GM19351 (cell line): ENCODE results near the gene TPSB2.
"Not testable (repeated sequence)": the region's sequence is repeated elsewhere in the genome, so short reads cannot be mapped to it uniquely, and the experiment has no call there.

Source experiments
- ATAC-seq: cut with Tn5 transposase; IDR thresholded peaks from one replicate; pipeline ENCODE4 v1.9.1; 2021; ENCODE audit warnings: mild to moderate bottlenecking, moderate library complexity; ENCODE audit not compliant: unreplicated experiment

TPSB2 gene

DNA sequence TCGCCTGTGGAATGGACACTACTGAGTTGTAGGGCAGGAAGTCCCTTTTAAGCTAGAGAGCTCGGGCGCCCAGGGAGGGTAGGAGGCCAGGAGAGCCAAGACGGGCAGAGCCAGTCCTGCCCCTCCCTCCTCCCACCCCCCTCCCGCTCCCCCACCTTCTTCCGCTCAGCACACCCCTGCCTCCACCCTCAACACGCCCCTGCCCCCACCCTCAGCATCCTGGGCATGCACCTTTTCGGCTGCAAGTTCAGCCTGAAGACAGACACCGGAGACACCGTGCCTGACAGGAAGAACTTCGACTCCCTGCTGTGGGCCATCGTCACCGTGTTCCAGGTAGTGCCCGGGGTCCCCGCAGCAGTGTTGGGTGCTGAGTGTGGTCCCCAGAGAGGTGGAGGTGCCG lies 23.2 kb downstream of the TPSB2 start:
- no peak for ATAC-seq

DNA sequence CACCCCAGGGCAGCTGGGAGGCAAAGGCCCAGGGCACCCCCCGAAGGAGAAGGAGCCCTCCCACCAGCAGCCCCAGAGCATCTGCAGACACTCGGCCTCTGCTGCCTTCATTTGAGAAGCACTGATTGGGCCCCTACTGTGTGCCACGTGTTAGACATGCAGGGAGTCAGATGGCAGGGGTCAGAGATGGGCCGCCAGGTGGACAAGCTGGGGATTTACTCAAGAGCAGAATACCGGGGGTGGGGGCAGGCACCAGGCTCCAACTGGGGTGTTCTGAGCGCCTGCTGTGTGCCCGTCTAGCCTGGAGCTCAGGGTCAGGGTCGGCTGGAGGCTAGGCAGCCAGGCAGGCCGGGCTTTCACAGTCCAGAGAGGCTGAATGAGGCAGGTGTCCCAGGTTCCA lies 23.7 kb downstream of the TPSB2 start:
- no peak for ATAC-seq

DNA sequence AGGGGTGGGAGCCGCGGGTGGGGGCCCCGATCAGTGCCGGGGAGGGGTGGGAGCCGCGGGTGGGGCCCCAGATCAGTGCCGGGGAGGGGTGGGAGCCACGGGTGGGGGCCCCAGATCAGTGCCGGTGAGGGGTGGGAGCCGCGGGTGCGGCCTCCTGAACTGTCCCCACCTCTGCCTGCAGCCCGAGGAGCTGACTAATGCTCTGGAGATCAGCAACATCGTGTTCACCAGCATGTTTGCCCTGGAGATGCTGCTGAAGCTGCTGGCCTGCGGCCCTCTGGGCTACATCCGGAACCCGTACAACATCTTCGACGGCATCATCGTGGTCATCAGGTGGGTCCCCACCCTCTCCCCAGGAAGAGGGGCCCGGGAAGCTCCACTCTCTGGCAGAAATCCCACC lies 25.1 kb downstream of the TPSB2 start:
- no peak for ATAC-seq

DNA sequence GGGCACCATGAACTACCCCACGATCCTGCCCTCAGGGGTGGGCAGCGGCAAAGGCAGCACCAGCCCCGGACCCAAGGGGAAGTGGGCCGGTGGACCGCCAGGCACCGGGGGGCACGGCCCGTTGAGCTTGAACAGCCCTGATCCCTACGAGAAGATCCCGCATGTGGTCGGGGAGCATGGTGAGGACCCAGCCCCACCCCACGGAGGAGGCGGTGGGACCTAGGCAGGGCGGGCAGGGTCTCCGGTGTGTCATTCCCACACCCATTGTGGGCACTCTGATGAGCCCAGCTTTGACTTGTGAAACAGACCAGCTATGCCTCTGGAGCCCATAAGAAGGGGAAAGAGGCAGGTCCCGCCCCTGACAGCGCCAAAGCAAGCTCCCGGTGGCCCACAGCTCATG lies 27.7 kb downstream of the TPSB2 start:
- no peak for ATAC-seq

DNA sequence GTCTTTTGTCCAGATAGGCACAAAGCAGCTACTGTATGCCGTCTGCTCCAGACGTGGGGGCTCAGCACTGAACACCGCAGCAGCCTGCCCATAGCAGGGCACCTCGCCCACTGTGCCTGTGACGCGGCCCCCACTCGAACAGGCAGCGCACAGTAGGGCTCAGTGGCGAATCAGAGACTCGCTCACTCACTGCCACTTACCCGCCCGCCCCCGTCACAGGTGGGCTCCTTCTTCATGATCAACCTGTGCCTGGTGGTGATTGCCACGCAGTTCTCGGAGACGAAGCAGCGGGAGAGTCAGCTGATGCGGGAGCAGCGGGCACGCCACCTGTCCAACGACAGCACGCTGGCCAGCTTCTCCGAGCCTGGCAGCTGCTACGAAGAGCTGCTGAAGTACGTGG lies 28.5 kb downstream of the TPSB2 start:
- no peak for ATAC-seq

DNA sequence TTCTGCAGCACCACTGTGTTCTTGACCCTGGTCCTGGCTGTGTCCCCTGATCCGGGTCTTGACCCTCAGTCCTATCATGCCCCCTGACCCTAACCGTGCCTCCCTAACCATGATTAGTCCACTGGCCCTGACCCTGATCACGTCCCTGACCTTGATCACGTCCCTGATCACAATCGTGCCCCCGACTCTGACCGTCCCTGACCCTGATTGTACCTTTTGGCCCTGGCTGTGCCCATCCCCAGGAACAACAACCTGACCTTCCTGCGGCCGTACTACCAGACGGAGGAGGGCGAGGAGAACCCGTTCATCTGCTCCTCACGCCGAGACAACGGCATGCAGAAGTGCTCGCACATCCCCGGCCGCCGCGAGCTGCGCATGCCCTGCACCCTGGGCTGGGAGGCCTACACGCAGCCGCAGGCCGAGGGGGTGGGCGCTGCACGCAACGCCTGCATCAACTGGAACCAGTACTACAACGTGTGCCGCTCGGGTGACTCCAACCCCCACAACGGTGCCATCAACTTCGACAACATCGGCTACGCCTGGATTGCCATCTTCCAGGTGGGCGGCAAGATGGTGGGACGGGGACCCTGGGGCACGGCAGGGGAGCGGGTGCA lies 29.9 kb downstream of the TPSB2 start:
- no peak for ATAC-seq

DNA sequence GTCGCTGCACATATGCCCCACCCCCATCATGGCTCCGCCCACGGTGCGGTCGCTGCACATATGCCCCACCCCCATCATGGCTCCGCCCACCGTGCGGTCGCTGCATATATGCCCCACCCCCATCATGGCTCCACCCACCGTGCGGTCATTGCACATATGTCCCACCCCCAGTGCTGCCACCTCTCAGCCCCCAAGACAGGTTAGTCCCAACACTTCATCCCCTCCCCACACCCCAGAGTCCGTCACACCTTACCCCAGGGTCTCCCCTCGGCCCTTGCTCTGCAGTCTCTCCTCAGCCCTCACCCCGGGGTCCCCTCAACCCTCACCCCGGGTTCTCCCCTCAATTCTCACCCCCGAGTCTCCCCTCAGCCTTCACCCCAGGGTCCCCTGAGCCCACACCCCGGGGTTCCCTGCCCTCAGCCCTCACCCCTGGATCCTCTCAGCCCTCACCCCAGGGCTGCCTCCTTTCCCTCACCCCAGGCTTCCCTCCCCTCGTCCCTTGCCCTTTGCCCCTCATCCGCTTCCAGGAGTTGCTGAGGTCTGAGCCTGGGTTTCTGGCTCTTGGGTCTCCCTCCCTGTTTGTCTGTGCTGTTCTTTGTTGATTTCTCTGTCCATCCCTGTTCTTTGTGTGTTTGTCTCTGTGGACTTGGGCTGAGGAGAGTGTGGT lies 30.5 kb downstream of the TPSB2 start:
- no peak for ATAC-seq

DNA sequence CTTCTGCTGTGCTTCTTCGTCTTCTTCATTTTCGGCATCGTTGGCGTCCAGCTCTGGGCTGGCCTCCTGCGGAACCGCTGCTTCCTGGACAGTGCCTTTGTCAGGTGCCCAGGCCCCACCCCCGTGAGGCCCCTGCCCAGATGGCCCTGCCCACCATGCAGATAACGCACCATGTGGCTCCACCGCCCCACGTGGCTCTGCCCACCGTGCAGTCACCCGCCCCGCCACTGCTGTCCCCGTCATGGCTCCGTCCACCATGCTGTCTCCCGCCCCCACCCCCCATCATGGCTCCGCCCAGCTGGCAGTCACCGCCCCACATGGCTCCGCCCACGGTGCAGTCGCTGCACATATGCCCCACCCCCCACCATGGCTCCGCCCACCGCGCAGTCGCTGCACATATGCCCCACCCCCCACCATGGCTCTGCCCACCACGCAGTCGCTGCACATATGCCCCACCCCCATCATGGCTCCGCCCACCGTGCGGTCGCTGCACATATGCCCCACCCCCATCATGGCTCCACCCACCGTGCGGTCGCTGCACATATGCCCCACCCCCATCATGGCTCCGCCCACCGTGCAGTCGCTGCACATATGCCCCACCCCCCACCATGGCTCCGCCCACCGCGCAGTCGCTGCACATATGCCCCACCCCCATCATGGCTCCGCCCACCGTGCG lies 31.2 kb downstream of the TPSB2 start:
- not testable (repeated sequence) for ATAC-seq

DNA sequence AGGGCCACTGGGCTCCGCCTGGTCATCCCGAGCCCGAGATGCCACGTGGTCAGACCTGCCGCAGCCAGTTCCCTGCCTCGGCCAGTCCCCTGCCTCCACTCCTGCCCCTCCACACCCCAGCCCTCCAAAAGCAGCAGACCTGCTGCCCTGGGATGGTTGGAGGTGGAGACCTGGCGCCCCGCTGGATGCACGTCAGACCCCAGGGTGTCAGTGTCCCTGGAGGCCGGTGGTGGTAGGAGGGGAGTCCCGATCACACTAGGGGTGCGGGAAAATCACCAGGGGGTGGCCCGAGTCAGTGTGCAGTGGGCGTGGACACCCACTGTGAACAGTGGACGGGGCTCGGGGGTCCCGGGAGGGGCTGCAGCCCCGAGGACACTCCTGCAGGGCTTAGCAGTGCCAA lies 31.8 kb downstream of the TPSB2 start:
- ATAC-seq: no peak

DNA sequence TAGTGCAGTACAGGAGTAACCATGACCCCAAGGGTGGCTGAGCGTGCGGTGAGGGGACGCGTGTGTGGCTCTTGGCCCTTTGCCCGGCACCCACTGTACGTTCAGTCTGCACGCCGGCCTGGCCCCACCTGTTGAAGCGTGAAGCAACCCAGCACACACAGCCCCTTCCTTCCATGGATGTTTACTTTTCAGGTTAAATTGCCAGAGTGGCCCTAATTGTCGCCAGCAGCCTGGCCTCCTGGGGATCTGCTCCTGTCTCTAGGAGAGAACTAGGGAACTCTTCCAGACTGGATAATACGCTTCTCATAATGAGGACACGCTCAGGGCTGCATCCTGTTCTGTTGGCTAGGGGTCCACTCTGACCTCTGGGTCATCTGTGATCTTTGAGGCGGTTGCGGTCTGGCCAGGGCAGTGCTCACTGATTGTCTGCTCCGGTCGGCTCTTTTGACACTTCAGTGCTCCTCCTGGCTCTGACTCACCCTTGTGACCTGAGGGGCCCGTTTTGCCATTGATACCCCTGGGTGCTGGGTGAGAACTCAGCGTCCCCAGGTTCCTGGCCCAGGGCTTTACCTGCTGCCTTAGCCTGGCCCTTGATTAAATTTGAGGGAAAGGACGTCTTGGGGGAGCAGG lies 32.6 kb downstream of the TPSB2 start:
- no peak for ATAC-seq

DNA sequence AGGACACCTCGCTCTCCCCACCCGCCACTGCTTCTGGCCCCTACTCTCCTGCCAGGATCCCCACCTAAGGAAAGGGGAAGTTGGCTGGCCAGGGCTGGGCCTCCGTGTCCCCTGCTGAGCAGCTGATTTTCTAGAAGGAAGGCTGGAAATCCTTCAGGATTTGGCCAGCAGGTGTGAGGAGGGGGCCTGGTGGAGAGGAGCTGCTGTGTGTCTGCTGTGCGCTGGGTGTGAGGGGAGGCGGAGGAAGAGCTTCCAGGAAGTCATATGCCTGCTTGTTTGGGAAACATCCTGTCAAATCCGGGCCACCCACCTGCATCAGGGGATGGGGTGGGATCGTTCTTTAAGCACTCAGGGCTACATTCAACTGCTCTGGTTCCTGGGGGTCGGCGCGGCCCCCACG lies 33.5 kb downstream of the TPSB2 start:
- ATAC-seq: no peak

DNA sequence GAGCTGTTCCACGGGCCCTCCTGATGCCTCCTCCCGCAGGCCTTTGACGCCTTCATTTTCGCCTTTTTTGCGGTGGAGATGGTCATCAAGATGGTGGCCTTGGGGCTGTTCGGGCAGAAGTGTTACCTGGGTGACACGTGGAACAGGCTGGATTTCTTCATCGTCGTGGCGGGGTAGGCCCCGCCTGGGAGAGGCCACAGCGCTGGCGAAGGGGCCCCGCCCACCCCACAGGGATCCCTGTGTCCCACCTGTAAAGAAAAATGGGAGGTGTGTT lies 34.7 kb downstream of the TPSB2 start:
- no peak for ATAC-seq

DNA sequence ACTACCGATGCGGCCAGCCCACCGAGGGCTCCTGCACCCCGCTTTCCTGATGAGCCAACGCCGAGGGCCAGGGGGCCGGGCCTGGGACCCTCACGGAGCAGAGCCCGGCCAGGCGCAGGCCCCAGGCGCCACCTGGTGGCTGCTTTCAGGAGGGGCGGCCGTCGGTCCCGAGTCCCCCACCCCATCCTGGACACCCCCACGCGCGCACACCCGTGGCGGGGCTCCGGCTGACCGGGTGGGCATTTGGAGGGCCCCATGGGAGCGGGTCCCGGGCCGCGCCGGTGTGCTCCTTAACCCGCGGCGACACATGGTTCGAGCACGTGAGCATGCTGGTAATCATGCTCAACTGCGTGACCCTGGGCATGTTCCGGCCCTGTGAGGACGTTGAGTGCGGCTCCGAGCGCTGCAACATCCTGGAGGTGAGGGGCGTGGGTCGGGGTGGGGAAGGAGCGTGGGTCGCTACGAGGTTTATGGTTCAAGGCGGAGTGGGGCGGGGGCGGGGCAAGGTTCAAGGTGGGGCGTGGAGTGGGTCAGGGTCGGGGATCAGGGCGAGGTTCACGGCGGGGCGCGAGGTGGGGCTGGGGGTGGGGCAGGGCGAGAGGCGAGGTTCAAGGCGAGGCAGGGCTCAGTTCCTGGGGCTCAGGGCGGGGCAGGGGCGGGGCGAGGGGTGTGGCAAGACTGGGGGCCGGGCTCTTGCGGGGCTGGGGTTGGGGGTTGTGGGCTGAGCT lies 35.2 kb downstream of the TPSB2 start:
- ATAC-seq: no peak

DNA sequence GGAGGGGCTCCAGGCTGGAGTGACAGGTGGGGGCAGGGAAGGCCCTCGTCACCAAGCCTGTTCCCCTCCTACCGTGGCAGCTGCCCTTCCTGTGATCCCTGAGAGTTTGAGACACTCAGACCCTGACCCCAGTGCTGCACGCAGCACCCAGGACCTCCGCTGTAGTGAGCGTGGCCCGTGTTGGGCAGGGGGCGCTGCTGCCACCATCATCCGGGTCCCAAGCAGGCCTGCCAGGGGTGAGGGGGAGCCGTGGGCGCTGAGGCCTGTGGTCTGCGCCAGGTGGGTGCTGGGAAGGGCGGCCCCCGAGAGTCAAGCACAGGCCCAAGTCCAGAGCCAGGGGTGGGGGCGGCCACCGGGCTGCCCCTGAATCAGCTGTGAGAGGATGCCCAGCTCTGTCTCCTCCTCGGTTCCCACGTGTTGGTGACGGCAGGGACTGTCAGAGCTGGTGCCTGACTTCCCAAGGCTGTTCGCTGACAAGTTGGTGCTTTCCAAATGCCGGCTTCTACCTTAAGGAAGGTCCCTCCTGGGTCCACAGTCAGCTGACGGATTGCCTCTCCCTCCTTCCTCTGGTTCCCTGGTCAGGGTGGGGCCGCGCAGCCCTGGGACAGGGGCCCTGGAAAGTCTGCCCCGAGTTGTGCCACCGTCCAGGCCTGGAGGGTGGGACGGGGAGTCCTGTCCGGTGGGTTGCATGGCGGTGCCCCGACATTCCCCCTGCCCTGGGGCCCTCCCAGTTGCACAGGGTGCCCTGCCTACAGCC lies 36.0 kb downstream of the TPSB2 start:
- ATAC-seq: no peak

DNA sequence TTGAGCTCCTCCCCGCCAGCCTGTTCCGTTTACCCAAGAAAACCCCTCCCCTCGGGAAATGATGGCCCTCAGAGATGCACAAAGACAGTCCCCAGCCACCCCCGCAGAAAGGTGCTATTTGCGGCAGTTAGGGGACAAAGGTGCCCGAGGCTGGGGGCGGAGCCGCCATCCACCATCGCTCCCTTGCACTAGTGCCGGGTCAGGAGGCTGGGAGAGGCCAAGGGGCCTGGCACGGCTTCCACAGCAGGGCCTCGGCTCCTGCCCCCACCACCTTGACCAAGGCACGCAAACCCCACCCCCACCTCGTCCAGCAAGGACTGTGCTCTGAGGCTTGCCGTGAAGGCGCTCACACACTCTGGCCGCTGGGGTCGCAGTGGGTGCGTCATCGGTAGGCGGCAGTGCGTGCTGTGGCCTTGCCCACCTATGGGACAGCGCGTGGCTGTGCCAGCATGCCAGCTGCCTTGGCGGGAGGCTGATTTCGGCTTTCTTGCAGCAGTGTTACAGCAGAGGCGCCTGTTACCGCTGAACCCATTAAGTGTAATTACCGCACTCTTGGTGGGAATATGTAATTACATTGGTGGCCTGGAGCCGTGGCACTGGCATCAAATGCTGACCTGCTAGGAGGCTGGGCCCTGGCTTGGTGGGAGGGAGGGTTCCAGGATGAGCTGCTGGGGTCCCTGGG lies 36.7 kb downstream of the TPSB2 start:
- ATAC-seq: no peak

DNA sequence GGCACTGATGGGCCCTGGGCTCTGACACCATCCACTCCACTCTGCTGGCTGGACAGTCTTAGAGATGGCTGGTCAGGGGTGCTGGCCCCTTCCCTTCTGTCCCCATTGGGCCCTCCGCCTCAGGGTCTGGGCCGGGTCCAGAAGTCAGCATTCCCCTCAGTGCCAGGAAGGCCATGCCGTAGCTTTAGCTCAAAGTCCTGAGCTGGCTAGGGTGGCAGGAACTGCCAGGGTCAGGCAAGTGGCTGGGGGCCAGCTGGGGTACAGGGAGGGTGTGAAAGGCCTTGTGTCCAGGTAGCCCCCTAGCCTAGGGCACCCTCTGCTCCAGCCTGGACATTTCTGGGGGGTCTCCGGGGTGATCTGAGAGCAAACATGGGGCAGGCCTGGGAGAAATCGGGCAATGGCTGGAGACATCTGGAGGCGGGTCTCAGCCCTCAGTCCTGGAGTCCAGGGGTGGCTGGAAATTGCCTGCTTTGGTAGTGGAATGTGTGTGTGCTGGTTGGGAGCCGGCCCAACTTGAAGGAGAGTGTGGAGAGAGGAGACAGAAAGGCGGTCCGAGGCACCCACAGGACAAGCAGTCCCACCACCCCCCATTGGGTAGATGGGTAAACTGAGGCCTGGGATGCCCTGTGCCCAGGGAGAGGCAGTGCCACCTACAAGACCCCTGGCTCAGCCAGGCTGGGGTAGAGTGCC lies 37.5 kb downstream of the TPSB2 start:
- no peak for ATAC-seq

DNA sequence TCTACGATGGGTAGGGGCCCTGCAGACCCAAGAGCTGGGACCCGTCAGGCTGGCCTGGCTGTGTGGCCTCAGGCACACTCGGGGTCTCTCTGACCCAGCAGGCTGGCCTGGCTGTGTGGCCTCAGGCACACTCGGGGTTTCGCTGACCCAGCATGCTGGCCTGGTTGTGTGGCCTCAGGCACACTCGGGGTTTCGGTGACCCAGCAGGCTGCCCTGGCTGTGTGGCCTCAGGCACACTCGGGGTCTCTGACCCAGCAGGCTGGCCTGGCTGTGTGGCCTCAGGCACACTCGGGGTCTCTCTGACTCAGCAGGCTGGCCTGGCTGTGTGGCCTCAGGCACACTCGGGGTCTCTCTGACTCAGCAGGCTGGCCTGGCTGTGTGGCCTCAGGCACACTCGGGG lies 39.2 kb downstream of the TPSB2 start:
- not testable (repeated sequence) for ATAC-seq

DNA sequence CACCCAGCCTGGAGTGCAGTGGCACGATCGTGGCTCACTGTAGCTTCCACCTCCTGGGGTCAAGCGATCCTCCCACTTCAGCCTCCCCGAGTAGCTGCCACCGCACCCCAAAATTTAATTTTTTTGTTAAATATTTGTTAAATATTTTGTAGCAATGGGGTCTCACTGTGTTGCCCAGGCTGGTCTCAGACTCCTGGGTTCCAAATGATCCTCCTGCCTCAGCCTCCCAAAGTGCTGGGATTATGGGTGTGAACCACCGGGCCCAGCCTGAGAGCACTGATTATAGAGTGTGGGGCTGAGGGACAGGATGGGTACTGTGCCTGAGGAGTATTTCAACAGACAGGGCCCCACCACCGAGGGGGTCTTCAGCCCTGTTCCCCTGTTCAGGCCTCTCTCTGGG lies 40.5 kb downstream of the TPSB2 start:
- ATAC-seq: no peak

DNA sequence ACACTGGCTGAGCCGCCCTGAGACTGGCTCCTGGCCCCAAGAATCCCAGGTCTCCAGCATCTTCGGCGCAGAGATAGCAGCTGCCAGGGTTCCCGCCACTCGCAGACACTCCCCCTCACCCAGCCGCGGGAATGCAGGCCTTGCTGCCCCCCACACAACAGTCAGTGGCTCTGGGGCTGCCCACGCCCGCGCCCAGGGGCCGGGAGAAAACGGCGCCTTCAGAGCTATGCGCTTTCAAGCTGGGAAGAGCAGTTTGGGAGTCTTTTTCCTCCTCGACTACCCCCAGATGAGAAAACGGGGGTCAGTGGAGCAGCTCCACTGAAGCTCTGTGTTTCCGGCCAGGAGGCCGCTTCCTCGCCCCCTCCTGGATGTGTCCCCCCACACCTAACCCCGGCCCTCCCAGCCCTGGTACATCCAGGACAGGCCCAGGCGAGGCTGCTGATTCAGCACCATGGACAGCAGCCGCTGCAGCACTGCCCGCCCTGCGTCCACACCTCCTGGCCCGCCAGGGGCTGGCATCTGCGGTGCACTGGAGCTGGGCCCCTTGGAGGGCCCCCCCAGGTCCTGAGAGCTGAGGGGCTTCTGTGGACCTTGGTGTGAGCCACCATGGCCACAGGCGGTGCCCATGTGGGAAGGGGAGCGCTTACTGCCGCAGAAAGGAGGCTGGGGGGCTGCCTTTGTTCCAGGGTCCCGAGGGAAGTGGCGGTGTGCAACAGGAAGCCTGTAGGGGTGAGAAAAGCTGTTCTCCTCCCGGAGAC lies 41.4 kb downstream of the TPSB2 start:
- no peak for ATAC-seq
